K562 (cell line): Measurements from ENCODE around the gene TRDMT1. TPM values are rescaled to one million over a fixed set of nuclear protein-coding genes. Genes with fewer than 3 reads are reported as not detected.

Experiments used
- ATAC-seq: fragments of 200-7000 bp; cut with Tn5 transposase; 3 replicates; pipeline ENCODE4 v1.9.1; 2020; ENCODE audit warnings: moderate library complexity
- BruUV-seq: library from RNA; stranded (reverse); fragments of 400-500 nt; replicated peaks from 2 replicates; lab custom pipeline; 2021; lab: Mats Ljungman, UMichigan
- CTCF ChIA-PET: fragments of 300-600 bp; formaldehyde crosslinking; extraction: SDS; loops from one replicate; lab custom pipeline; 2021; ENCODE audit warnings: low intra/inter-chr PET ratio; lab: Yijun Ruan, JAX
- POLR2A ChIA-PET: fragments of 300-600, 350-650 bp; sonication (Branson Sonifier 250); formaldehyde crosslinking; extraction: SDS; loops from one replicate; lab custom pipeline; 2021; ENCODE audit warnings: antibody characterized with exemption, inconsistent platforms; lab: Yijun Ruan, JAX
- DNase-seq, 4 experiments: peaks; one replicate each; pipeline versions ENCODE4 v3.0.0 to v3.0.0-alpha.2; 2011 to 2018; ENCODE audit warnings: low spot score in 3 of 4, mixed read lengths in 3 of 4; ENCODE audit errors: extremely low read depth in 1 of 4
- FAIRE-seq: peaks from 2 replicates; lab custom pipeline; 2011; peaks lifted over from hg19 to GRCh38; lab: Jason Lieb, UNC
- H2AFZ ChIP-seq: 2 replicates; pipeline ENCODE4 v1.6.0; 2011; ENCODE audit warnings: low read depth, low read length, control low read depth, inconsistent platforms
- H3K27ac ChIP-seq: fragments of 200-600 bp; 3 replicates; pipeline ENCODE4 v1.8.0; 2011; ENCODE audit warnings: low read depth, mild to moderate bottlenecking, control low read depth, inconsistent platforms, low read length, moderate library complexity, mixed read lengths; ENCODE audit errors: extremely low read depth
- H3K27me3 ChIP-seq, 2 experiments: fragments of 300-600 bp in 1 of 2; 2 replicates in 1 of 2; 3 replicates in 1 of 2; pipeline versions ENCODE4 v1.6.0 to v1.8.0; 2011; ENCODE audit warnings: inconsistent platforms in 2 of 2, low read length in 2 of 2, mild to moderate bottlenecking in 1 of 2, mixed read lengths in 1 of 2, moderate library complexity in 1 of 2; ENCODE audit not compliant: control insufficient read depth in 2 of 2, insufficient read depth in 2 of 2
- H3K36me3 ChIP-seq: fragments of 300-600 bp; 3 replicates; pipeline ENCODE4 v1.8.0; 2011; ENCODE audit warnings: mild to moderate bottlenecking, low read length, inconsistent platforms; ENCODE audit not compliant: control insufficient read depth, insufficient read depth
- H3K4me1 ChIP-seq, 2 experiments: fragments of 200-600 bp in 1 of 2; replicated peaks in 1 of 2; 2 replicates in 1 of 2; 3 replicates in 1 of 2; pipeline versions ENCODE4 v1.5.1 to v1.8.0; 2011; ENCODE audit warnings: inconsistent platforms in 2 of 2, low read length in 2 of 2, mild to moderate bottlenecking in 1 of 2, mixed read lengths in 1 of 2, moderate library complexity in 1 of 2; ENCODE audit not compliant: control insufficient read depth in 2 of 2, insufficient read depth in 2 of 2
- H3K4me2 ChIP-seq: 2 replicates; pipeline ENCODE4 v1.6.1; 2011; ENCODE audit warnings: low read length, control low read depth, inconsistent platforms, mixed read lengths; ENCODE audit not compliant: insufficient read depth
- H3K4me3 ChIP-seq: fragments of 200-600 bp; sonication (generic), shearing (Covaris generic); 2 replicates; pipeline ENCODE4 v1.5.1; 2016; ENCODE audit warnings: control low read depth, inconsistent platforms
- H3K79me2 ChIP-seq: fragments of 200-600 bp; 3 replicates; pipeline ENCODE4 v1.8.0; 2011; ENCODE audit warnings: low read length, inconsistent platforms; ENCODE audit not compliant: control insufficient read depth, insufficient read depth
- H3K9ac ChIP-seq, 2 experiments: 2 replicates each; pipeline versions ENCODE4 v1.6.0 to v1.6.1; 2011; ENCODE audit warnings: low read depth in 2 of 2, low read length in 2 of 2, control low read depth in 1 of 2, inconsistent platforms in 1 of 2, mild to moderate bottlenecking in 1 of 2, mixed read lengths in 1 of 2; ENCODE audit not compliant: insufficient read depth in 1 of 2
- H3K9me1 ChIP-seq: one replicate; pipeline ENCODE4 v1.6.0; 2011; ENCODE audit warnings: inconsistent platforms, mild to moderate bottlenecking, low read length, moderate library complexity; ENCODE audit not compliant: control insufficient read depth, insufficient read depth
- H3K9me3 ChIP-seq: replicated peaks from 2 replicates; pipeline ENCODE4 v1.5.1; 2011; ENCODE audit warnings: low read depth, low read length, inconsistent platforms; ENCODE audit not compliant: control insufficient read depth, insufficient read depth
- H4K20me1 ChIP-seq: replicated peaks from 2 replicates; pipeline ENCODE4 v1.6.1; 2011; ENCODE audit warnings: low read length, inconsistent platforms, mixed read lengths; ENCODE audit not compliant: control insufficient read depth, insufficient read depth
- C11orf30 ChIP-seq: fragments of 450-650 bp; IDR thresholded peaks from 2 replicates; pipeline ENCODE4 v1.6.1; 2016; ENCODE audit warnings: low read depth, mild to moderate bottlenecking
- CBFA2T2 ChIP-seq: fragments of 450-650 bp; conservative IDR thresholded peaks from 2 replicates; pipeline ENCODE4 v1.6.1; 2017; ENCODE audit warnings: mild to moderate bottlenecking
- COPS2 ChIP-seq: fragments of 450-650 bp; conservative IDR thresholded peaks from 2 replicates; pipeline ENCODE4 v1.6.1; 2016; ENCODE audit warnings: mild to moderate bottlenecking, moderate library complexity
- EP400 ChIP-seq: fragments of 450-650 bp; IDR thresholded peaks from 2 replicates; pipeline ENCODE4 v1.6.1; 2017; ENCODE audit warnings: antibody characterized with exemption, mild to moderate bottlenecking, moderate library complexity
- ESRRA ChIP-seq: fragments of 450-650 bp; IDR thresholded peaks from 2 replicates; pipeline ENCODE4 v1.6.1; 2014; ENCODE audit warnings: low read depth, mild to moderate bottlenecking, moderate library complexity, borderline replicate concordance
- ETV1 ChIP-seq: fragments of 450-650 bp; conservative IDR thresholded peaks from 2 replicates; pipeline ENCODE4 v1.6.1; 2016; ENCODE audit warnings: missing genetic modification characterization, control low read depth, low read depth, missing compliant biosample characterization
- GTF2F1 ChIP-seq: IDR thresholded peaks from 2 replicates; pipeline ENCODE4 v1.6.1; 2011; ENCODE audit warnings: low read depth, low read length, improper control_type of control experiment
- HDAC2 ChIP-seq: fragments of 450-650 bp; IDR thresholded peaks from 2 replicates; pipeline ENCODE4 v1.6.1; 2016; ENCODE audit warnings: mild to moderate bottlenecking
- HSF4 ChIP-seq: fragments of 250-450 bp; sonication (Bioruptor Pico); IDR thresholded peaks from 2 replicates; pipeline ENCODE4 v2.1.2; 2022; ENCODE audit warnings: mild to moderate bottlenecking, moderate library complexity, borderline replicate concordance
- NBN ChIP-seq: fragments of 450-650 bp; IDR thresholded peaks from 2 replicates; pipeline ENCODE4 v1.6.1; 2016; ENCODE audit warnings: low read depth, mild to moderate bottlenecking
- NR2C2 ChIP-seq, 2 experiments: fragments of 200-800 bp in 1 of 2; sonication (Bioruptor generic) in 1 of 2; sonication (generic) in 1 of 2; formaldehyde crosslinking in 1 of 2; IDR thresholded peaks; 2 replicates each; pipeline versions ENCODE4 v1.6.1 to v1.8.0; 2016 to 2022; ENCODE audit warnings: mild to moderate bottlenecking in 1 of 2, missing compliant biosample characterization in 1 of 2, missing genetic modification characterization in 1 of 2, missing genetic modification reagents in 1 of 2
- SMC3 ChIP-seq: conservative IDR thresholded peaks from 2 replicates; pipeline ENCODE4 v1.6.1; 2011; ENCODE audit warnings: low read depth, low read length, improper control_type of control experiment; ENCODE audit not compliant: insufficient read depth
- TCF3 ChIP-seq: sonication (generic); formaldehyde crosslinking; IDR thresholded peaks from 2 replicates; pipeline ENCODE4 v1.4.0; 2020; ENCODE audit warnings: mild to moderate bottlenecking, missing genetic modification reagents
- USF2 ChIP-seq: sonication (generic); formaldehyde crosslinking; IDR thresholded peaks from 2 replicates; pipeline ENCODE4 v1.5.0; 2020; ENCODE audit warnings: missing genetic modification reagents
- ZEB2 ChIP-seq: fragments of 450-650 bp; IDR thresholded peaks from 2 replicates; pipeline ENCODE4 v1.6.1; 2016
- ZNF197 ChIP-seq: fragments of 200-800 bp; sonication (Bioruptor generic); IDR thresholded peaks from 2 replicates; pipeline ENCODE4 v1.6.1; 2016; ENCODE audit warnings: low read depth, missing genetic modification characterization, missing compliant biosample characterization
- ZNF354B ChIP-seq: fragments of 250-450 bp; sonication (Bioruptor Pico); IDR thresholded peaks from 2 replicates; pipeline ENCODE4 v1.4.0; 2020
- ZNF785 ChIP-seq: fragments of 250-450 bp; sonication (Bioruptor Pico); IDR thresholded peaks from 2 replicates; pipeline ENCODE4 v1.4.0; 2020; ENCODE audit warnings: mild to moderate bottlenecking
- WGBS: fragments of 100-300 bp; shearing (Covaris generic); methylation state at CpG from one replicate; pipeline ENCODE4 v1.1.6; 2016; ENCODE audit warnings: low coverage, mixed read lengths; ENCODE audit not compliant: insufficient coverage; ENCODE audit errors: missing lambda C conversion rate; 5-methylcytosine and 5-hydroxymethylcytosine counted together
- in situ Hi-C: fragments of 300-500 bp; cut with MboI; formaldehyde crosslinking; loops from 4 replicates; pipeline ENCODE4 v1.15.0; 2018; ENCODE audit warnings: inconsistent platforms, mixed read lengths
- intact Hi-C: fragments of 100-400 bp; cut with micrococcal nuclease; formaldehyde crosslinking; loops from 2 replicates; pipeline ENCODE4 v1.14.2; 2022
- polyA plus RNA-seq, 8 experiments: library from polyadenylated mRNA; depleted of rRNA in 4 of 8; stranded (reverse) in 5 of 8; unstranded in 3 of 8; fragments of >200 nt; fragmentation: Nextera tagmentation in 2 of 8; fragmentation: Illumina TruSeq in 1 of 8; extraction: Ambion mirVana in 2 of 8; extraction: Trizol in 1 of 8; gene quantifications; 2 replicates each; pipeline versions ENCODE4 v1.2.1 to v1.2.3, GENCODE V29; 2011 to 2014; ENCODE audit warnings: inconsistent platforms in 1 of 8, missing spikeins in 1 of 8
- total RNA-seq, 7 experiments: library from RNA; depleted of rRNA in 6 of 7; stranded (reverse); fragments of >200 nt in 6 of 7; fragmentation: Illumina TruSeq in 2 of 7; extraction: Trizol in 2 of 7; gene quantifications; 2 replicates each; pipeline versions ENCODE4 v1.2.1 to v1.2.3, GENCODE V29; 2011 to 2021; ENCODE audit warnings: low replicate concordance in 1 of 7
- TF ChIP-seq, protein P1 (sequence below): sonication (generic); formaldehyde crosslinking; IDR thresholded peaks from 2 replicates; pipeline ENCODE4 v1.8.1; 2022; ENCODE audit warnings: missing genetic modification reagents
- TF ChIP-seq, protein P2 (sequence below): fragments of 250-450 bp; sonication (Bioruptor Pico); IDR thresholded peaks from 2 replicates; pipeline ENCODE4 v1.8.0; 2021; ENCODE audit warnings: moderate library complexity, mild to moderate bottlenecking, inconsistent platforms

TRDMT1 gene
- total and polyA plus RNA-seq, 9 of the 15 experiments (the other 6 are each of a cell fraction or from before 2014, with no cell fraction given) = 5.4 to 12.6 (median 9.3) TPM

DNA sequence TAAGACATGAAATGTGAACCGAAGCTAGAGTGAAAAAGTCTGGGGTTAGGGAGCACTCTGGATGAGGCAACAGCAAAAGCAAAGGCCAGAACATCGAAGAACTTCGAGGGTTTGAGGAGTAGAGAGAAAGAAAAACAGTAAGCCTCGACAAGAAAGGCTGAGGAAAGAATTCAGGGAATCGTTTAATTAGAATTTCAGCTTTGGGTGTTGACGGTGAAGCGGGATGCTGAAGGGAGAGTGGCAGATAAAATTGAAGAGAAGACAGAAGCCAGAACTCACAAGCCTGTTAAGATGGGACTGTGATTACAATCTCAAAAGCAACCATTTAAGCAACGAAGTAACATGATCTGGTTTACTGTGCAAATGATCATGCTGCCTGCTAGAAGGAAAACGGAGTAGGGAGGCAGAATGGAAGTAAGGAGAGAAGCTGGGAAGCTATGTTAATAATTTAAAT, 2.1 kb downstream of the TRDMT1 start (continued):
- TF ChIP-seq NR2C2 (CRISPR knock-in tag; IDR thresholded peaks at IDR 0.05) (no peak), NR2C2 (tag; IDR thresholded peaks at IDR 0.05) (peak; percentile 64; the same call in 1 of the 2 replicates), COPS2 (no peak), USF2 (CRISPR knock-in tag) (no peak), ETV1 (no peak), ZNF197 (CRISPR knock-in tag) (no peak), HDAC2 (no peak; the same call in 1 of the 2 replicates)
- TF ChIP-seq, protein P1, sequence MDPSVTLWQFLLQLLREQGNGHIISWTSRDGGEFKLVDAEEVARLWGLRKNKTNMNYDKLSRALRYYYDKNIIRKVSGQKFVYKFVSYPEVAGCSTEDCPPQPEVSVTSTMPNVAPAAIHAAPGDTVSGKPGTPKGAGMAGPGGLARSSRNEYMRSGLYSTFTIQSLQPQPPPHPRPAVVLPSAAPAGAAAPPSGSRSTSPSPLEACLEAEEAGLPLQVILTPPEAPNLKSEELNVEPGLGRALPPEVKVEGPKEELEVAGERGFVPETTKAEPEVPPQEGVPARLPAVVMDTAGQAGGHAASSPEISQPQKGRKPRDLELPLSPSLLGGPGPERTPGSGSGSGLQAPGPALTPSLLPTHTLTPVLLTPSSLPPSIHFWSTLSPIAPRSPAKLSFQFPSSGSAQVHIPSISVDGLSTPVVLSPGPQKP (CRISPR knock-in tag) = no peak

GRCh38 chr10:17196573-17196972, 4.9 kb downstream of the TRDMT1 start:
- POLR2A ChIA-PET = interaction anchor here (0.9 to 1.5 kb wide), 4 partner anchors 9 to 180 kb away, joined by 3 to 5 read pairs (median 4); no protein-coding TSS in a partner anchor
- no peaks in the 10 kb centered on the region for H3K36me3 ChIP-seq
- H3K79me2 ChIP-seq = peaks cover 28% of the 10 kb centered on the region; the same call in 2 of the 3 replicates
- H3K27ac ChIP-seq = peak overlapping the region; percentile 53
- FAIRE-seq = peak; percentile 74
- H3K9me3 ChIP-seq = no peaks in the 10 kb centered on the region
- in situ Hi-C loops = no loop called here
- H3K9me1 ChIP-seq = no peaks in the 10 kb centered on the region
- peak; percentile 31 to 73 (median 45) for DNase-seq
- intact Hi-C loops = no loop called here
- peak overlapping the region; percentile 75 for H2AFZ ChIP-seq
- WGBS = 0% methylated on average over 3 of the region's 3 CpGs
- H3K9ac ChIP-seq = peak overlapping the region; percentile 8 to 33; a peak in 3 of 4 replicates
- no TSS peak for BruUV-seq
- CTCF ChIA-PET = no interaction called here
- peak; percentile 30 for ATAC-seq
- no peaks in the 10 kb centered on the region for H4K20me1 ChIP-seq
- H3K4me1 ChIP-seq = peaks cover 6 to 22% of the 10 kb centered on the region in 2 experiments
- no peak overlapping the region for H3K4me3 ChIP-seq
- no peaks in the 10 kb centered on the region for H3K27me3 ChIP-seq
- H3K4me2 ChIP-seq = peak overlapping the region; percentile 65
- TF ChIP-seq C11orf30 = no peak
- TF ChIP-seq ZEB2 = peak; percentile 65; the same call in 1 of the 2 replicates
- TF ChIP-seq ZNF354B (CRISPR knock-in tag) = no peak
- TF ChIP-seq TCF3 (CRISPR knock-in tag) = peak; percentile 84
- 0 out of 2 replicates have a peak, but pooled peaks have one; percentile 14 for TF ChIP-seq NBN
- TF ChIP-seq, protein P2, sequence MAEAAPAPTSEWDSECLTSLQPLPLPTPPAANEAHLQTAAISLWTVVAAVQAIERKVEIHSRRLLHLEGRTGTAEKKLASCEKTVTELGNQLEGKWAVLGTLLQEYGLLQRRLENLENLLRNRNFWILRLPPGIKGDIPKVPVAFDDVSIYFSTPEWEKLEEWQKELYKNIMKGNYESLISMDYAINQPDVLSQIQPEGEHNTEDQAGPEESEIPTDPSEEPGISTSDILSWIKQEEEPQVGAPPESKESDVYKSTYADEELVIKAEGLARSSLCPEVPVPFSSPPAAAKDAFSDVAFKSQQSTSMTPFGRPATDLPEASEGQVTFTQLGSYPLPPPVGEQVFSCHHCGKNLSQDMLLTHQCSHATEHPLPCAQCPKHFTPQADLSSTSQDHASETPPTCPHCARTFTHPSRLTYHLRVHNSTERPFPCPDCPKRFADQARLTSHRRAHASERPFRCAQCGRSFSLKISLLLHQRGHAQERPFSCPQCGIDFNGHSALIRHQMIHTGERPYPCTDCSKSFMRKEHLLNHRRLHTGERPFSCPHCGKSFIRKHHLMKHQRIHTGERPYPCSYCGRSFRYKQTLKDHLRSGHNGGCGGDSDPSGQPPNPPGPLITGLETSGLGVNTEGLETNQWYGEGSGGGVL (CRISPR knock-in tag) = no peak
- no peak for TF ChIP-seq GTF2F1
- peak; percentile 52 for TF ChIP-seq CBFA2T2
- no peak for TF ChIP-seq EP400
- no peak for TF ChIP-seq ESRRA
- no peak for TF ChIP-seq ZNF785 (CRISPR knock-in tag)
- TF ChIP-seq HSF4 (CRISPR knock-in tag) = no peak
- no peak for TF ChIP-seq SMC3
